Measurements from ENCODE around the gene ZFHX2. TPM values are rescaled to one million over a fixed set of nuclear protein-coding genes. Genes with fewer than 3 reads are reported as not detected.
A peak's percentile ranks its signal among the peaks of the same experiment; 100 is the strongest.

ZFHX2 gene
- total RNA-seq, 4 donors from 2014 or later, result 0.19 to 0.49 (median 0.27) TPM

DNA sequence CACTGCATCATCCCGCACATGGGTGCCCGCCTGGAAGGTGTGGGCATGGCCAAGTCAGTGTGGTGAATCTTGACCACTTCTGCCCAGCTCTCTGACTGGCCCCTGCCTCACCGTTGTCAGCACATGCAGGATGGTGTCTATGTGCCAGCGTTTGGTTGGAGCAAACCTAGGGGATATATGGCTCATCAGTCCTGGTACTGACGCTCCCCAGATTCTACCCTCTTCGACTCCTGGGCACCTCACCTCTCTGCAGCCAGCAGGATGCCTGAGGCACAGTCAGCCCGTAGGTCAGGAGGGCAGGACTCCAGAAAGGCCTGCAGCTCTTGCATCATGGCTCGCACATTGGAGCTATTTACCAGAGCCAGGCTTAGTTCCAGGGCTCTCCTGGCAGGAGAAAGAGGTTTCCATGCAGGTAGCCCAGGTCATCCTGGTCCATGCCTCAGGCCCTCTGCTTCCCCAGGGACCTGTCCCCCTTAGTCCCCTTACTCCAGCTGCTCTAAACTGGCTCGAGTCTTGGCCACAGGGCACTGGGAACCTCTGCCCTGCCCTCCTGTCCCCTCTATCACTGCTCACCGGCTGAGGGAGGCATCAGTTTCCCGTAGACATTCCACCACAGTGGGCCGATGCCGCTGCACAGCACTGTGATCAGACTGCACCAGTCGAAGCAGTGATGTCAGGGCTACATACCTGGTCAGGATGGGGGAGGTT lies 12.1 kb upstream of the ZFHX2 start:
- 73 to 79% methylated on average over 7 to 14 of the region's 14 CpGs for WGBS, 2 donors
- intact Hi-C loops (cut with DNase I; ENCODE audit: low total_unique reads), result no loop called here
- no peak overlapping the region for H3K4me3 ChIP-seq (ENCODE audit: low read depth, poor library complexity, severe bottlenecking)
- DNase-seq (ENCODE audit: low spot score in 2 of 2), result no peak
- TF ChIP-seq, protein P1, sequence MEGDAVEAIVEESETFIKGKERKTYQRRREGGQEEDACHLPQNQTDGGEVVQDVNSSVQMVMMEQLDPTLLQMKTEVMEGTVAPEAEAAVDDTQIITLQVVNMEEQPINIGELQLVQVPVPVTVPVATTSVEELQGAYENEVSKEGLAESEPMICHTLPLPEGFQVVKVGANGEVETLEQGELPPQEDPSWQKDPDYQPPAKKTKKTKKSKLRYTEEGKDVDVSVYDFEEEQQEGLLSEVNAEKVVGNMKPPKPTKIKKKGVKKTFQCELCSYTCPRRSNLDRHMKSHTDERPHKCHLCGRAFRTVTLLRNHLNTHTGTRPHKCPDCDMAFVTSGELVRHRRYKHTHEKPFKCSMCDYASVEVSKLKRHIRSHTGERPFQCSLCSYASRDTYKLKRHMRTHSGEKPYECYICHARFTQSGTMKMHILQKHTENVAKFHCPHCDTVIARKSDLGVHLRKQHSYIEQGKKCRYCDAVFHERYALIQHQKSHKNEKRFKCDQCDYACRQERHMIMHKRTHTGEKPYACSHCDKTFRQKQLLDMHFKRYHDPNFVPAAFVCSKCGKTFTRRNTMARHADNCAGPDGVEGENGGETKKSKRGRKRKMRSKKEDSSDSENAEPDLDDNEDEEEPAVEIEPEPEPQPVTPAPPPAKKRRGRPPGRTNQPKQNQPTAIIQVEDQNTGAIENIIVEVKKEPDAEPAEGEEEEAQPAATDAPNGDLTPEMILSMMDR (IDR thresholded peaks at IDR 0.05), result no peak
- TF ChIP-seq POLR2A (IDR thresholded peaks at IDR 0.05), result no peak

DNA sequence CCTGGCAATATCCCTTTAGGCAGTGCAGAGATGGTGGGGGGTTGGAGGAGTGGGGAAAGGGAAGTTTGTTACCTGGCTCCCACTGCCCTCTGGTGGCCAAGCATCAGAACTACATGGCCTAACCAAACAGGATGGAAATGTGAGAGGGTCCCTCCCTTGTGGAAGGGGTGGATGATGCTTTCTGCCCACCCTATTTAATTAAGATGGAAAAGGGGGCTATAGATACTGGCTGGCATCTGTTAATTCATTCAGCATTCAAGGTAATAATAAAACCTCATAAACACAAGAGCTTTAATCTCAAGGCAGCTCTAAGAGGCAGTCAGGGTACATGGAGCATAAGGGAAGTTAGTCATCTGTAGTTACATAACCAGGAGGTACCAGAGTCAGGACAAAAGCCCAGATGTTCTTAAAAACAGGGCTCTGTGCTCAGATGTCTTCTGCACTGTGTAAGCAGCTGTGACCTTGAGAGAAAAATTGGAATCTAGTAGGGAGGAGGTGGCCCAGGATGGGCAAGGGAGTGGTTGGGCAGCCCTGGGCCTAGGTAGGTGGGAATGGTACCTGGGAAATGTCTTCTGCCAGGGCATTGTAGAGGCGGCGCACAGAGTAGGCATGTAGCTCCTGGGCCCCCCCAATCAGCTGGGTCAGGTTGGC lies 11.4 kb upstream of the ZFHX2 start:
- TF ChIP-seq POLR2A (IDR thresholded peaks at IDR 0.05), result no peak
- TF ChIP-seq, protein P1 (IDR thresholded peaks at IDR 0.05), result peak in 1 of 3 donors; percentile 47
- no peak for DNase-seq (ENCODE audit: low spot score in 2 of 2)
- 77 to 97% methylated on average over 2 of the region's 2 CpGs for WGBS, 2 donors
- no peak overlapping the region for H3K4me3 ChIP-seq (ENCODE audit: low read depth, poor library complexity, severe bottlenecking)
- intact Hi-C loops (cut with DNase I; ENCODE audit: low total_unique reads), result no loop called here

DNA sequence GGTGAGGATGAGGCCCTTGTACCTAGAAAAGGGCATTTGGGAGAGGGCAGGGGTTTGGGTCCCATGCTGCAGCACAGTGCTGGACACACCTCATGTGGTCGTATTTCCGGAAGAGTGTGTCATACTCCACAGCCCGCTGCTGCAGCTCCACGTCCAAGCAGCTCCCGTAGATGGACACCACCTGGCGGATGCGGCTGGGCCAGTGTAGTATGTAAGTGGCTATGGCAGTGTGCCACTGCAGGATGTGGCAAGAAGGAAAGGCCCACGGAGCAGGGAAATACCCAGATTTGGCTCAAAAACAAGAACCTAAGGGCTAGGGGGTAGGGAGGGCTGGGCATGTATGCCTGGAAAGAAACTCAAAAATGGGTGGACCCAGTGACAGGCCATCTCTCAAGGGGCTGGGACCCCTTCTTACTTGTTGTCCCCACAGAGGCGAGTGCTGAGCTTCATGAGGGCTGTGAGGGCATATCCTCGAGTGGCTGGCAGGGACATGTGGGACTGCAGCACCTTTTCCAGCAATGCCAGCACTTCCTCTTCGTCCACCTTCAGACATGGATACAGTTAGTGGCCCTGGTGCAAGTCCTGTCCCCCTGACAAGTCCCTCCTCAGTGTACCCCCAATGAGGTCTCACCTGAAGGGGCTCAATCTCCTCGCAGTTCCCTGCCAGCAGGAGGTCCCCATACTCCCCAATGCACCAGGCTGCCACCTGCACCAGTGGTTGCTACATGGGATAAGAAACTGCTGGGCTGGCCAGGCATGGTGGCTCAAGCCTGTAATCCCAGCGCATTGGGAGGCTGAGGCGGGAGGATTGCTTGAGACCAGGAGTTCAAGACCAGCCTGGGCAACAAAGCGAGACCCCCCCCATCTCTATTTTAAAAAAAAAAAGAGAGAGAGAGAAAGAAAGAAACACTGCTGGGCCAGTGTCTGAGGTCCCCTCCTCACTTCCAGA lies 10.6 kb upstream of the ZFHX2 start:
- TF ChIP-seq POLR2A (IDR thresholded peaks at IDR 0.05), result no peak
- TF ChIP-seq, protein P1 (IDR thresholded peaks at IDR 0.05), result no peak
- H3K4me3 ChIP-seq (ENCODE audit: low read depth, poor library complexity, severe bottlenecking), result no peak overlapping the region
- intact Hi-C loops (cut with DNase I; ENCODE audit: low total_unique reads), result no loop called here
- no peak for DNase-seq (ENCODE audit: low spot score in 2 of 2)
- 76 to 77% methylated on average over 15 of the region's 15 CpGs for WGBS, 2 donors

DNA sequence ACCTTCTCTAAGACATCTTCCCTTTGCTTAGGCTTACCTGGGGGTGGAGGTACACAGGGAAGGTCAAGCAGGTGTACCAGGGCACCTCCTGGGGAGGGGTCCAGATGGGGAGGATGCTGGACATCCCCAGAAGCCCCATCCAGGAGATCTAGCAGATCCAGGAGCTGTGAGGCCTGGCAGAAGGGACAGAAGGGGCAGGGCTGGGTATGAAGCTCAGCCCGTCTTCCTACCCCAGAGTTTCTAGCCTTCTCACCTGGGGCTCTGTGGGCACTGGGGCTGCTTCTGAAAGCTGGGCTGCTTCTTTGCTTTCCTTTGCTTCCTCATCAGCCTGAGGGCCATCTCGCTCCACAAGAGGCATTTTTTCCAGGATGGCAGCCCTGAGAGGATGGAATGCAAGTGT lies 9.7 kb upstream of the ZFHX2 start:
- no peak for DNase-seq (ENCODE audit: low spot score in 2 of 2)
- WGBS, 2 donors, result 78 to 83% methylated on average over 1 to 2 of the region's 2 CpGs
- TF ChIP-seq, protein P1 (IDR thresholded peaks at IDR 0.05), result no peak
- TF ChIP-seq POLR2A (IDR thresholded peaks at IDR 0.05), result no peak
- intact Hi-C loops (cut with DNase I; ENCODE audit: low total_unique reads), result no loop called here
- no peak overlapping the region for H3K4me3 ChIP-seq (ENCODE audit: low read depth, poor library complexity, severe bottlenecking)

DNA sequence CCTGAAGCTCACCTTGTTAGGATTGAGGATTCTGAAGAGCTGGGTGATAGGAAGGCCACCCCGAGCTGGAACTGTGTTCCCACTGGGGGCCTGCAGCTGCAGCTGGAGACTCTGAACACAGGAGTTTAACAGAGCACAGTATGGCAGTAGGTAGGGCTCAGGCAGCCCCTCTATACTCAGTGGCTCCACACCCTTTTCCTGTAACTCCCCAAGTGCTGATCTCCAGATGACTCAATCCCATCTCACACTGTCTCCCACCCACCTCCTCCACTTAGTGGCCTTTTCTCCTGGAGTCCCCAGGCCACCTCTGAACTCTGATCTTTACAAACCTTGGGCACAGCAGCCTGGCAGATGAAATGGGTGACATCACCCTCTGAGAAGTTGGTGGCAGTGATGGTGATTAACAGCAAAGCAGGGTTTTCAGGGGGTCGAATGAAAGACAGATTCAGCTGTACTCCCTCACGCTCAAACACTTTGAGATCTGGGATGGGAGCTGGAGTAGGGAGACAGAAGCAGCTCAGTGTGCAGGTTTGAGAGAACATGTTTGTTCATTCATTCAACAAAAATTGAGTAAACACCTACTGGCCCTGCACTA lies 8.5 kb upstream of the ZFHX2 start:
- 80 to 94% methylated on average over 3 of the region's 3 CpGs for WGBS, 2 donors
- DNase-seq (ENCODE audit: low spot score in 2 of 2), result no peak
- H3K4me3 ChIP-seq (ENCODE audit: low read depth, poor library complexity, severe bottlenecking), result no peak overlapping the region
- TF ChIP-seq, protein P1 (IDR thresholded peaks at IDR 0.05), result no peak
- no peak for TF ChIP-seq POLR2A (IDR thresholded peaks at IDR 0.05)
- intact Hi-C loops (cut with DNase I; ENCODE audit: low total_unique reads), result loop anchor here (5.0 kb wide), 1 partner anchor 83 kb away; no protein-coding TSS in a partner anchor
